ENCODE measurements around the gene TRPC3.

- no peak for TF ChIP-seq CTCF (conservative IDR thresholded peaks at IDR 0.05 in 1 of 2, IDR thresholded peaks at IDR 0.05 in 1 of 2; ENCODE audit: low read depth in 1 of 2, low read length in 2 of 2)
- no peak for TF ChIP-seq EZH2 (IDR thresholded peaks at IDR 0.05; ENCODE audit: low read length, missing control alignments)
These were observed 49.0 kb upstream of the TRPC3 start for GRCh38 chr4:122000849-122001248.
